NCI-H2171 treated with DMSO at 0.1 percent for 48 hours (cell line): Measurements from ENCODE around the gene TFDP2.
"Not testable (repeated sequence)": the region's sequence is repeated elsewhere in the genome, so short reads cannot be mapped to it uniquely, and the experiment has no call there.

Experiments used
- DNase-seq: peaks from one replicate; lab custom pipeline; 2025; lab: John Stamatoyannopoulos, UW

TFDP2 gene

GRCh38 chr3:142075656-142076055 is 73.7 kb downstream of the TFDP2 start:
- not testable (repeated sequence) for DNase-seq

- DNase-seq = no peak
Observed at GRCh38 chr3:142072816-142073215, 76.5 kb downstream of the TFDP2 start.

GRCh38 chr3:142065932-142066331 is 83.4 kb downstream of the TFDP2 start:
- no peak for DNase-seq

- DNase-seq = no peak
Observed at GRCh38 chr3:142065344-142065743, 84.0 kb downstream of the TFDP2 start.

GRCh38 chr3:142064454-142064853 is 84.9 kb downstream of the TFDP2 start:
- DNase-seq = no peak

GRCh38 chr3:142057331-142057725 is 92.0 kb downstream of the TFDP2 start:
- no peak for DNase-seq

GRCh38 chr3:142056656-142057330 is 92.6 kb downstream of the TFDP2 start:
- no peak for DNase-seq

GRCh38 chr3:142053835-142054234 is 95.5 kb downstream of the TFDP2 start:
- DNase-seq = no peak

GRCh38 chr3:142053244-142053643 is 96.1 kb downstream of the TFDP2 start:
- DNase-seq = no peak

GRCh38 chr3:142051351-142051750 is 98.0 kb downstream of the TFDP2 start:
- DNase-seq = no peak

- no peak for DNase-seq
Observed at GRCh38 chr3:142047021-142047369, 102.3 kb downstream of the TFDP2 start.

GRCh38 chr3:142046320-142047020 is 102.9 kb downstream of the TFDP2 start:
- DNase-seq = no peak

- DNase-seq = no peak
Observed at GRCh38 chr3:142040941-142041491, 108.3 kb downstream of the TFDP2 start.

- no peak for DNase-seq
Observed at GRCh38 chr3:142035308-142035922, 113.9 kb downstream of the TFDP2 start.

GRCh38 chr3:142033292-142033691 is 116.1 kb downstream of the TFDP2 start:
- no peak for DNase-seq

- no peak for DNase-seq
Observed at GRCh38 chr3:142031575-142031974, 117.8 kb downstream of the TFDP2 start.

- no peak for DNase-seq
Observed at GRCh38 chr3:142029791-142030190, 119.6 kb downstream of the TFDP2 start.

- DNase-seq = no peak
Observed at GRCh38 chr3:142029052-142029642, 120.2 kb downstream of the TFDP2 start.

GRCh38 chr3:142028243-142028777 is 121.0 kb downstream of the TFDP2 start:
- DNase-seq = peak; percentile 81

GRCh38 chr3:142027735-142028134 is 121.6 kb downstream of the TFDP2 start:
- peak; percentile 25 for DNase-seq

GRCh38 chr3:142027300-142027699 is 122.0 kb downstream of the TFDP2 start:
- DNase-seq = peak; percentile 26

GRCh38 chr3:142026333-142026732 is 123.0 kb downstream of the TFDP2 start:
- no peak for DNase-seq
